ENCODE measurements around the gene FANCE. TPM values are rescaled to one million over a fixed set of nuclear protein-coding genes. Genes with fewer than 3 reads are reported as not detected.

FANCE gene
- total and polyA plus RNA-seq, 9 of the 15 experiments (the other 6 are each of a cell fraction or from before 2014, with no cell fraction given) = 5.7 to 30.2 (median 17.0) TPM

- TF ChIP-seq STAT6 (CRISPR knock-in tag; IDR thresholded peaks at IDR 0.05) (no peak), BRD4 (IDR thresholded peaks at IDR 0.05) (no peak), ZNF644 (tag; IDR thresholded peaks at IDR 0.05; ENCODE audit: low read depth) (no peak), FIP1L1 (IDR thresholded peaks at IDR 0.05; ENCODE audit: low read depth, low read length, poor library complexity, severe bottlenecking) (no peak), TARDBP (IDR thresholded peaks at IDR 0.05) (no peak), SP1 (CRISPR knock-in tag; IDR thresholded peaks at IDR 0.05) (peak; percentile 16; the same call in 1 of the 2 replicates), VEZF1 (CRISPR knock-in tag; IDR thresholded peaks at IDR 0.05) (no peak), ZNF592 (IDR thresholded peaks at IDR 0.05) (peak; percentile 82), MECOM (CRISPR knock-in tag; IDR thresholded peaks at IDR 0.05) (peak; percentile 51; the same call in 1 of the 2 replicates), ATF3 (IDR thresholded peaks at IDR 0.05) (no peak), ATF3 (CRISPR knock-in tag; conservative IDR thresholded peaks at IDR 0.05) (no peak), CEBPG (CRISPR knock-in tag; IDR thresholded peaks at IDR 0.05) (peak; percentile 66), CEBPG (tag; conservative IDR thresholded peaks at IDR 0.05 in 1 of 2, IDR thresholded peaks at IDR 0.05 in 1 of 2) (no peak), KLF1 (tag; IDR thresholded peaks at IDR 0.05) (no peak)
Observed at GRCh38 chr6:35498422-35499067, 46.4 kb downstream of the FANCE start (continued).
